ENCODE results near the gene NHLH1.

NHLH1 gene

DNA sequence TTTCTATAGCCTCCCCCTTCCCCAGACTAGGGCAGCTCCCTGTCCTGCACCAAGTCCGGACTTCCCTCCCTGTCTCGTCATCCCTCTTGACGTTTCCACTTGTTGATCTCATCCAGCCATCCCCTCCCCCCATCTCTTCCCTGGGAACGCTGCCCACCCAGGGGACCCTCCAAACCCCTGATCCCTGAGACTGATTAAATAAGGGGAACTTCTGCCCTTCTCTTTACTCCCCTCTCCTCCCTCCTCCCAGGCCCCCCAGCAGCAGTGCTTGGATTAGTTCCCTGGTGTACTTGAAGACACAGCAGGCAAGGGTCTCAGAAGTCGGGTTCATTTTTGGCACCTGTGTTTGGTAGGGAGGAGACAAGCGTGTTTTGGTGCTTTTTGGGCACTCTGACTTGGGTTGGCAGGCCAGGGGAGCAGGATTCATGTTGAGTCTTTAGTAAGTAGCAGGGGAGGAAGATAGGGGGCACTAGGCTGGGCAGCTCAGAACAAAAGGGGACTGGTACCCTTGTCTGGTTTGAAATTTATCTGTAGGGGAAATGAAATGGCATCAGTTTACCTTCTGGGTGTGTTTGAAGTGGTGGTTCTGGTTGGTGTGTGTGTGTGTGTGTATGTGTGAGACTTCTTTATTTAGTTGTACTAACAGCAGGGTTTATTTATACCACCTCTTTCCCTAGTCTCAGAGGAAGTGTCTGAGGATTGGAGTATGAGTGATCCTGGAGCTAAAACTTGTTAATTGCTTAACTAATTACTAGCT lies 44.6 kb downstream of the NHLH1 start:
- DNase-seq (ENCODE audit: low read depth, low spot score) = no peak

DNA sequence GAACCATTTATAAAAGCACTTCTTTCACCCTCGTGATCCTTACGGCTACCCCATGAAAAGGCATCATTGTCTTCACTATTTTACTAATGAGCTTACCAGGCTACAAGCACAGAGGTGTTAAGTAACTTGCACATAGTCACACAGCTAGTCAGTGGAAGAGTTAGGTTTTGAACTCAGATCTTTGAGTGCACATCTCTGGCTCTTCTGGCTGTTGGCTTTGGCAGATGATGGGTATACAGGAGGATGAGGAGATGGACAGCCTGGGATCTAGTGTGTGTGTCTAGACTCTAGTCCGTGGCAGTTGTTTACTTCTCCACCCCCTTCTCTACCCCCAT lies 45.1 kb downstream of the NHLH1 start:
- no peak for DNase-seq (ENCODE audit: low read depth, low spot score)

DNA sequence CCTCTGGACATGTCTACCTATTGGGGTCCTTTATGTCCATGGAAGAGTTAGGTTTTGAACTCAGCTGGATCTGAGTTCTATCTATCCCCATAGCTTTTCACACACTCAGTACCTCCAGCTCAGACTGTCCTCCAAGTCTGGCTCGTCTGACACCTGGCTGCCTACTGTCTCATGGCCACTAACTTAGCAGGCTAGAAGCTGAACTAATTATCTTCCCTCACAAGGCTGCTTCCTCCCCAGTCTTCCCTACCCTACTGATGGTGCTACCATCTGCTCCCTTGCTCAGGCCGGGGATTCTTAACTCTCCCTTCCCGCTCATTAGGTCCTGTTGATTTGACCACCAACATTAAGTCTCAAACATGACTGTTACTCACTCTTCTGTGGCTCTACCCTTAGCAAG lies 46.8 kb downstream of the NHLH1 start:
- no peak for DNase-seq (ENCODE audit: low read depth, low spot score)

DNA sequence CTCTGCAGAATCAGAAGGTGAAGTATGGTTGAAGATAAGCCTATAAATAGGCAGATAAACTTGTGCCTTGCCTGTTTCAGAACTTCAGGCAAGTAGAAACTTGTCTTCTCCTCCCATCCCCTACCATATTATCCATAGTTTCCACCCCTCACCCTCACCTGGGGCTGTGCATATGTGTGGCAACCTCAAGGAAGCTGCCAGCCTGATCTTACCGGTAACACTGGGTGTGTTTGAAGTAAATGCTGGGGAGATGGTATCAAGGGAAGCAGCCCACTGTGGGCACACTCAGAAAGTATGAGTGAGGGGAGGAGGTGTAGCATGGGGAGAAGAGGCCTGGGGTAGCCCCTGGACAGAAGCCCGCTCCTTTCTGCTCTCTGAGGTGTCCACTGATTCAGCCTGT lies 48.0 kb downstream of the NHLH1 start:
- DNase-seq (ENCODE audit: low read depth, low spot score) = no peak

DNA sequence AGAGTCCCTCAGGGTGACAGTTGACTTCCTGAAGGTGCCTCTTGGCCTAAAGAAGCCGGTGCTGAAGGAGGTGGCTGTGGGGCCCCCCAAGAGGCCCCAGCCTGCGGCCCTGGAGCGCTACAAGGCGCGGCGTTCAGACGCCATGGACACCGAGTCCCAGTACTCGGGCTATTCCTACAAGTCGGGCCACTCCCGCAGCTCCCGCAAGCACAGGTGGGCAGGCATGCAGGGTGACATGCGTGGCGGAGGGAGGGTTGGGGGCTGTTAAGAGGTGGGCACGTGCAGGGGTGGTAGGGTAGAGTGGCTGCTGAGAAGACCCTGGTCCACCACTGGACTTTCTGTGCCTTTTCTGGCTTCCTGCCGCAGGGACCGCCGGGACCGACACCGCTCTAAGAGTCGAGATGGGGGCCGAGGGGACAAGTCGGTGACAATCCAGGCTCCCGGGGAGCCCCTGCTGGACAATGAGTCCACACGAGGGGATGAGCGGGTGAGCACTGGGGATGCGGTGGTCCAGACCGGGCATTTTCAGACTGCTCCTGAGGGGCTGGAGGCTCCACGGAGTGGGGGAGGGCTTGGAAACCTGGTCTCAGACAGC lies 48.9 kb downstream of the NHLH1 start:
- no peak for DNase-seq (ENCODE audit: low read depth, low spot score)

DNA sequence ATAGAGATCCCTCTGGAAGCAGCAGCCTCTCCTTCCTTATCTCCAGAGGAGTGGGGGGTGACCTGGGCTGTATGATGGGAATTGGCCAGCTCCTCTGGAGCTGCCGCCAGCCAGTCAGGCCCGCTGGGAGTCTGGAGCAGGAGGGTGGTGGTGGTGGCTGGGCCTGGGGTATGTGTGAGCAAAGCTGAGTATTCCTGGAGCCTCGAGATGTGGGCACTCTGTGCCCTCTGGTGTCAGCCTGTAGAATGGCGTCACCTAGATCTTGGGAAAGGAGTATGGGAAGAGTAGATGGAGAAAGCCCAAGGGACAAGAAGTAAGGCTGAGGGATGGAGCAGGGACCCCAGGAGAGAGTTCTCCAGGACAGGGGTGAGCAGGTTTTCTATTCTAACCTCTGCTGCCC lies 49.5 kb downstream of the NHLH1 start:
- DNase-seq (ENCODE audit: low read depth, low spot score) = no peak

DNA sequence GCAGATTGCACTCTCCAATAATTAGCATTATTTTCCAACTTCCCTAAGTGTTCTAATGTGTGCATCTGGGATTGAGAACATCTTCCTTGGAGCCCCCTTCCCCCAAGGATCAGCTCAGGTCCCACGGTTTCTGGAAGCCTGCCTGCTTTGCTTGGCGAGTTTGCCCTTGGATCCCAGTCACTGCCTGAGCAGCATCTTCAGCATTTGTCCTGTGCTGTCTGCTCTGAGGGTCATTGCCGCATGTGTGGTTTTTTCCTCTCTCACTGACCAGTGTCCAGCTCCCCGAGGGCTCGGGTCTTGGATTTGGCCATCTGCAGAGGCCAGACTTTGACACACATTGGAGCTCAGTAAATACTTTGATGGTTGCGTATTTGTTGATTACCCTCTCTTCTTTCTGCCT lies 51.6 kb downstream of the NHLH1 start:
- DNase-seq (ENCODE audit: low read depth, low spot score) = no peak

DNA sequence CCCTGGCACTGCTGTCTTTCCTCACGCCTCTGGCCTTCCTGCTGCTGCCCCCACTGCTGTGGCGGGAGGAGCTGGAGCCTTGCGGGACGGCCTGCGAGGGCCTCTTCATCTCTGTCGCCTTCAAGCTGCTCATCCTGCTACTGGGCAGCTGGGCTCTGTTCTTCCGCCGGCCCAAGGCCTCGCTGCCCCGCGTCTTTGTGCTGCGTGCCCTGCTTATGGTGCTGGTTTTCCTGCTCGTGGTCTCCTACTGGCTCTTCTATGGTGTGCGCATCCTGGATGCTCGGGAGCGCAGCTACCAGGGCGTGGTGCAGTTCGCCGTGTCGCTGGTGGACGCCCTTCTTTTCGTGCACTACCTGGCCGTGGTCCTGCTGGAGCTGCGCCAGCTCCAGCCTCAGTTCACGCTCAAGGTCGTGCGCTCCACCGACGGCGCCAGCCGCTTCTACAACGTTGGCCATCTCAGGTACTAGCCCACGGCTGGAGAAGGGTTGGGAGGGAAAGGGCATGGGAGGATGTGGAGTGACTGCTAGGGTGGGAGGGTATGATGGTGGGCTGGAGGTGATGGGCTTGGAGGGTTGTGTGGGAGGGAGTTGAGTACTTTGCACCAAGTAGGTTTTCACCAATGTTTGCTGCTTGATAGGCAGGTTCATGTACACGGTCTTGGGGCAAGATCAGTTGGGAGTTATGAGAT lies 52.4 kb downstream of the NHLH1 start:
- DNase-seq (ENCODE audit: low read depth, low spot score) = no peak

DNA sequence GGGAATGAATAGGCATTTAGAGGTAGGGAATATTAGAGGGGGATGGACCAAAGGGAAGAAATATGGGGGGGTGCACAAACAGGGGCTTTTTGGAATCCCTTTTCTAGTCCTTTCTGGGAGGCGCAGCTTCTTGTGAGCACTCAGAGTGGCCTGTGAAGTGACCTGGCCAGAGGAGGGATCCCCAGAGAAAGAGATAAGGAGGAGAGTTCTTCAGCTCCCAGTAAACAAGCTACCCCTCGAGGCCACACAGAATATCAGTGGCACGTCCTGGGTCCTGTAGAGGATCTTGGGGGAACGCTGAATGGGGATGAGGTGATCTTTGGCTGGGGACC lies 52.9 kb downstream of the NHLH1 start:
- no peak for DNase-seq (ENCODE audit: low read depth, low spot score)

DNA sequence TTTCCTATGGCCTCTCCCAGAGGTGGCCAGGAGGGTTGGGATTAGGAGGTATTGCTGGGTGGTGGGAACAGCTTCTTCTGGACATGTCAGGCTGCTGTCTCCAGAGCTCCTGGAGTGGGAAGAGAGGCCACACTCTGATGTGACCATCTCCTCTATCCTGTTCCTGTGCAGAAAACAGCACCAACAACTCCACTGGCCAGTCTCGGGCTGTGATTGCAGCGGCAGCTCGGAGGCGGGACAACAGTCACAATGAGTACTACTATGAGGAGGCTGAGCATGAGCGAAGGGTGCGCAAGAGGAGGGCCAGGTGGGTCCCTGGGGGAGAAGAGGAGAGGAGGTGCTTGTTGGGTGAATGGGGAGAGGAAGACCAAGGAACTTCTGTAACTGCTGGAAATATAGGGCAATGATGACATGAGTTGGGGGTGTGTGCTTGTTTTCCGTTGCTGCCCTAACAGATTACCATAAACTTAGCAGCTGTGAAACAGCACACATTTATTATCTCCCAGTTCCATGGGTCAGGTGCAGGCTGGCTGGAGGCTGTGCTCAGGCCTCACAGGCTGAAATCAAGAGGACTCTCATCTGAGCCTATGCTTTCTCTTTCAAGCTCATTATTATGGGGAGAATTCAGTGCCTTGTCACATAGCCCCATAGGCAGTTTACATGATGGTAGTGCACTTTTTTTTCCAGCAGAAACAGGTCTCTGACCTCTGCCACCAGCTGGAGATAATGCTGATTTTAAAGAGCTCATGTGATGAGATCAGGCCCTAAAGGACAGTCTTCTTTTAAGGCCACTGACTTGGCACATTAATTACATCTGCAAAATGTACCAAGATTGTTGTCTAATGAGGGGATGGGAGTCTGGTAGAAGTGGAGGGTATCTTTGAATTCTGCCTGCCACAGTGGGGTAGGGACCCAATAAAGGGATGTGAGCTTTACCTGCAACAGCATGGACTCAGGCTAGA lies 54.3 kb downstream of the NHLH1 start:
- DNase-seq (ENCODE audit: low read depth, low spot score) = no peak

DNA sequence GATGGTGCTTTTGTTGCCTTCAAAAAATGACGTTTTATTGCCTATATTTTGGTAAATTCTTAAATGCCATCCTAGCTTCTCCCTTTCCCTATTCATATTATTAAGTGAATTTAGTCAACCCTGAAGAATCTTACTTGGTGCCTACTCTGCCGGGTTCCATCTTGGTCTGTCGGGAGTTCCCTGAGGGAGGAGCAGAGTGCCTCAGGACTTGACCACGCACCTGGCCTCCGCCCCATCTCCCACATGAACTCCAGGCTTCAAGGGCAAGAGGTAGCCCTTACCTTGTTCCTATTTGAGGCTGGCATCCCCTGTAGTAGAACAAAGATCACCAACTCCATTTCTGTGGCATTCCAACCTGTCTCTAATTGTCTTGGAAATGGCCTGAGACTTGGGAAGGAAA lies 55.0 kb downstream of the NHLH1 start:
- DNase-seq (ENCODE audit: low read depth, low spot score) = no peak
